HG03378 (cell line): ENCODE data around the gene CARM1.
"Not testable (repeated sequence)": the region's sequence is repeated elsewhere in the genome, so short reads cannot be mapped to it uniquely, and the experiment has no call there.

ENCODE experiments used
- ATAC-seq: cut with Tn5 transposase; IDR thresholded peaks from one replicate; pipeline ENCODE4 v1.9.1; 2021; ENCODE audit warnings: mild to moderate bottlenecking, moderate library complexity; ENCODE audit not compliant: unreplicated experiment

Gene CARM1

DNA sequence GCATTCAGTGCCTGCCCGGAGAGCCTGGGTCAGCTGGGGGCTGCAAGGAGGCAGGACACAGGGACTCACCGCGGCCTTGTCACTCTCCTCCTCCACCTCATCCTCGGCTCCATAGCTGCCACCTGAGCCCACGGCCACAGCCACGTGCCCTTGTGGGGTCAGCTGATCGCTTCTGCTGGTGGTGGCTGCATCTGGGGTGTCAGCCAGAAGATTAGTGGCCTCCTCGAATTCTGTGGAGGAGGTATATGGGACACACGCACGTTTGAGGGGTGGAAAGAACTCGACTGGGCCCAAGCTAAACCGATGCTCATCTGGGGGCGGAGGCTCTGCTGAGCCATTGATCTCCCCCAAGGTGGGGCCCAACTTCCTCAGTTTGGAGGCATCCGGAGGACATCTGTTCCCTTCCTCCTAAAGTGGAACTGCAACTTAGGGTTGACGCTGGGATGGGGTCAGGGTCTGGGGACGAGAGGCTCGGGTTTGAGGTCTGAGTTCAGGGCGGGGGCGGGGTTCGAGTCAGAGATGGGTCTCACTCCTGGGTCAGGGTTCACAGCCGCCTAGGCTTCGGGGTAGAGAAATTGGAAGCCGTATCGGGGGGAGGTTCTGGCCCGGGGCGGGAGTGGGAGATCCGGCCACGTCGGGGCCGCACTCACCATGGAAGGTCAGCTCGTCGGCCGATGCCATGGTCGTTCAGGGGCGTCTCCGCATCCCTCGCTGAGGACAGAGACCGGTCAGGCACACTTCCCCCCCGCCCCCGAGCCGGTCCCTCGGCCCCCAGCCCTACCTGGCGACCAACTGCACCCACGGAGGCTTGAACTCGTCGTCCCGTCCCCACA, 56.6 kb downstream of the CARM1 start:
- no peak for ATAC-seq

DNA sequence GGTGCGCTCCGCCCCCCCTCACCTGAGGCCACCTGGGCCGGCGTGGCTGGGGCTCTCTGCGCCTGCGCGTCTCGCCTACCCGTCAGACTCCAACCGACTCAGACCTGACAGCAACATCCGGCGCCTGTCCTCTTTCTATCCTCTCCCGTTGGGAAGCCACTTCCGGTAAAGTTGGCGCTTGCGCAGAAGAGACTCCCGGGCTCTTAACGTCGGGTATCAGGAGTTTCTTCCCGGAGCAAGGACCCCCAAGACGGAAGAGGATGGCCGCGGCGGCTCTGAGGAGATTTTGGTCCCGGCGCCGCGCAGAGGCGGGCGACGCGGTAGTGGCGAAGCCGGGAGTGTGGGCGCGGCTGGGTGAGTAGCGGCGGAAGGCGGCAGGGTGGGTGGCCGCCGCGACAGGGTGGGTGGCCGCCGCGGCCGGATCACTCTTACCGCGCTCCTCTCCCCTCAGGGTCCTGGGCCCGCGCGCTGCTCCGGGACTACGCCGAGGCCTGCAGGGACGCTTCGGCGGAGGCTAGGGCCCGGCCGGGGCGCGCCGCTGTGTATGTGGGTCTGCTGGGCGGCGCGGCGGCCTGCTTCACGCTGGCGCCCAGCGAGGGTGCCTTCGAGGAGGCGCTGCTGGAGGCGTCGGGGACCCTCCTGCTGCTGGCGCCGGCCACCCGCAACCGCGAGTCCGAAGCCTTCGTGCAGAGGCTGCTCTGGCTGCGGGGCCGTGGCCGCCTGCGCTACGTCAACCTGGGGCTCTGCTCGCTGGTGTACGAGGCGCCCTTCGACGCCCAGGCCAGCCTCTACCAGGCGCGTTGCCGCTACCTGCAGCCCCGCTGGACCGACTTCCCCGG, 57.4 kb downstream of the CARM1 start, which contains the start of the genes TIMM29 and YIPF2:
Gene TIMM29 (plus strand): TSS at position 249 of the 839 bp plus-strand sequence. CDS start 12 bp downstream, at position 261.
Gene YIPF2 (minus strand): TSS at position 77 of the 839 bp plus-strand sequence. CDS start 229 bp downstream, outside the sequence.
- peak; percentile 79 for ATAC-seq

GRCh38 chr19:10929402-10929794, 58.0 kb downstream of the CARM1 start:
- no peak for ATAC-seq

- ATAC-seq: no peak
Observed at GRCh38 chr19:10935371-10936059, 64.2 kb downstream of the CARM1 start.

DNA sequence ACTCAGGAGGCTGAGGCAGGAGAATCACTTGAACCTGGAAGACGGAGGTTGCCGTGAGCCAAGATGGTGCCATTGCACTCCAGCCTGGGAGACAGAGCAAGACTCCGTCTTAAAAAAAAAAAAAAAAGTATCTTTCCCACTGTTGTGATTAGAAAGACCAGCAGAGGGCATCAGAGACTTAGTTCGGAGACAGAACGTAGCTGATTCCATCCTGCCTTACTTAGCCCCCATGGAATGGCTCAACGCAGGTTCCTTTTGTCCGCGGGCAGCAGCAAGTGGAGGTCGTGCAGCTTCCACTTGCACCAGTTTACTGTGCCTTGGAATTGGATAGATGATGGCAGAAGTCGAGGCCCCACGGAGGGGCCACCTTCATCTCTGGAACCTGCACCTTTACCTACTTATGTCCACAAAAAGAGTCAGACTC, 65.3 kb downstream of the CARM1 start:
- no peak for ATAC-seq

GRCh38 chr19:10941649-10942048, 70.3 kb downstream of the CARM1 start:
- not testable (repeated sequence) for ATAC-seq

DNA sequence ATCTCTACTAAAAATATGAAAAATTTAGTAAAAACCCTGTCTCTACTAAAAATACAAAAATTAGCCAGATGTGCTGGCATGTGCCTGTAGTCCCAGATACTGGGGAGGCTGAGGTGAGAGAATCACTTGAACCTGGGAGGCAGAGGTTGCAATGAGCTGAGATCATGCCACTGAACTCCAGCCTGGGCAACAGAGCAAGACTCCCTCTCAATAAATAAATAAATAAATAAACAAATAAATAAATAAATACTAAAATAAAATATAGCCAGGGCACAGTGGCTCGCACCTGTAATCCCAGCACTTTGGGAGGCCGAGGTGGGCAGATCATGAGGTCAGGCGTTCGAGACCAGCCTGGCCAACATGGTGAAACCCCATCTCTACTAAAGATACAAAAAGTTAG, 72.1 kb downstream of the CARM1 start:
- not testable (repeated sequence) for ATAC-seq

DNA sequence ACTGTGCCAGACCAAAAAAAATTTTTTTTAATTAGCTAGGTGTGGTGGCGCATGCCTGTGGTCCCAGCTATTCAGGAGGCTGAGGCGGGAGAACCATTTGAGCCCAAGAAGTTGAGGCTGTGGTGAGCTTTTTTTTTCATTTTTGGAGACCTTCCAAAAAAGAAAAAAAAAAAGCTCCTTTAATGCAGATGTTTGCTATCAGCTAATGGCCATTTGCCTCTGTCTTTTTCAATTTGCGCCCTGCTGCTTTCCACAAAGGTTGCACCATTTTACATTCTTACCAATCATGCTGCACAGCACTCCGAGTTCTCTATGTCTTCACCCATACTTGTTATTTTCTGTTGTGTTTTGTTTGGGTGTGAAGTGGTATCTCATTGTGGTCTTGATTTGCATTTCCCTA, 73.9 kb downstream of the CARM1 start:
- ATAC-seq: no peak

DNA sequence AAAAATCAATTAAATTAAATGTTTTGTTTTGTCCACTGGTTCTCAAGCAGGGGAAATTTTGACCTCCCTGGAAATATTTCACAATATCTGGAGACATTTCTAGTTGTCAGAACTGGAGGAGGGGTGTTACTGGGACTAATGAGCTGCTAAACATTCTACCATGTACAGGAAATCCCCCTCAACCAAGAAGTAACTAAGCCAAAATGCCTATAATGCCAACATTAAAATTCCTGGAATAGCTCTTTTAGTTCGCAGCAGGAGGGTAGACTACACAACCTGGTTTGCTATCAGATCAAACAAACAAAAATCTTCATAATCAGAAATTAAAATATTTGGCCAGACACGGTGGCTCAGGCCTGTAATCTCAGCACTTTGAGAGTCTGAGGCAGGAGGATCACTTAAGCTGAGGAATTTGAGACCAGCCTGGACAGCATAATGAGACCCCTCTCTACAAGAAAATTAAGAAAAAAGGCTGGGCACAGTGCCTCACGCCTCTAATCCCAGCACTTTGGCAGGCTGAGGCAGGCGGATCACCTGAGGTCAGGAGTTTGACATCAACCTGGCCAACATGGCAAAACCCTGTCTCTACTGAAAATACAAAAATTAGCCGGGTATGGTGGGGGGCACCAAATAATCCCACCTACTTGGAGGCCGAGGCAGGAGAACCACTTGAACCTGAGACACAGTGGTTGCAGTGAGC, 75.8 kb downstream of the CARM1 start:
- no peak for ATAC-seq

DNA sequence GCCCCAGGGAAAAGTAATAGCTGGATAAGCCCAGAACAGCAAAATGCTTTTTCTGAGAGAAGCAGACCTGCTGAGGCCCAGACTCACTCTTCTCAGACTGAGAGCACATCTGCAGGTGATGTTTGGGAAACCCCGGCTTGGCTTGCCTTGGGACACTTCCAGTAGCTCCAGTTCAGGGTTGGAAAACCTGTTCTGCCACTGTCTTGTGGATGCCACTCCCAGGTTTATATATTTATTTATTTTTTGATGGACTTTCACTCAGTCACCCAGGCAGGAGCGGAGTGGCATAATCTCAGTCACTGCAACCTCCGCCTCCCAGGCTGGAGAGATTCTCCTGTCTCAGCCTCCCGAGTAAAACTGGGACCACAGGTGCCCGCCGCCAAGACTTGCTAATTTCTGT, 81.5 kb downstream of the CARM1 start:
- ATAC-seq: no peak

DNA sequence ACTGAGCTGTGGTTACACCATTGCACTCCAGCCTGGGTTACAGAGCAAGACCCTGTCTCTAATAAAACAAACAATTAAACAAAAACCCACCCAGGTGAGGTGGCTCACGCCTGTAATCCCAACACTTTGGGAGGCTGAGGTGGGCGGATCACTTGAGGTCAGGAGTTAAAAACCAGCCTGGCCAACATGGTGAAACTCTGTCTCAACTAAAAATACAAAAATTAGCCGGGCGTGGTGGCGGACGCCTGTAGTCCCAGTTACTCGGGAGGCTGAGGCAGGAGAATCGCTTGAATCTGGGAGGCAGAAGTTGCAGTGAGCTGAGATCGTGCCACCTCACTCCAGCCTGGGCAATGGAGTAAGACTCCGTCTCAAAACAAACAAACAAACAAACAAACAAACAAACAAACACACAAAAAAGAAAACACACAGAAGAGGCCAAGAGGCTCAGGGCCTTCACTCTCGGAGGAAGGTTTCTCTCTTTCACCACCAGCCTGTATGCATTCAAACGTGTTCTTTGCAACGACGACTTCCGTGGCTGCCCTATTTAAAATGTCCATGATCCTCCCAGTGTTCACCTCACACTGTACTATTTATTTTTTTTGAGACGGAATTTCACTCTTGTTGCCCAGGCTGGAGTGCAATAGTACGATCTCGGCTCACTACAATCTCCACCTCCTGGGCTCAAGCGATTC, 88.1 kb downstream of the CARM1 start:
- not testable (repeated sequence) for ATAC-seq

DNA sequence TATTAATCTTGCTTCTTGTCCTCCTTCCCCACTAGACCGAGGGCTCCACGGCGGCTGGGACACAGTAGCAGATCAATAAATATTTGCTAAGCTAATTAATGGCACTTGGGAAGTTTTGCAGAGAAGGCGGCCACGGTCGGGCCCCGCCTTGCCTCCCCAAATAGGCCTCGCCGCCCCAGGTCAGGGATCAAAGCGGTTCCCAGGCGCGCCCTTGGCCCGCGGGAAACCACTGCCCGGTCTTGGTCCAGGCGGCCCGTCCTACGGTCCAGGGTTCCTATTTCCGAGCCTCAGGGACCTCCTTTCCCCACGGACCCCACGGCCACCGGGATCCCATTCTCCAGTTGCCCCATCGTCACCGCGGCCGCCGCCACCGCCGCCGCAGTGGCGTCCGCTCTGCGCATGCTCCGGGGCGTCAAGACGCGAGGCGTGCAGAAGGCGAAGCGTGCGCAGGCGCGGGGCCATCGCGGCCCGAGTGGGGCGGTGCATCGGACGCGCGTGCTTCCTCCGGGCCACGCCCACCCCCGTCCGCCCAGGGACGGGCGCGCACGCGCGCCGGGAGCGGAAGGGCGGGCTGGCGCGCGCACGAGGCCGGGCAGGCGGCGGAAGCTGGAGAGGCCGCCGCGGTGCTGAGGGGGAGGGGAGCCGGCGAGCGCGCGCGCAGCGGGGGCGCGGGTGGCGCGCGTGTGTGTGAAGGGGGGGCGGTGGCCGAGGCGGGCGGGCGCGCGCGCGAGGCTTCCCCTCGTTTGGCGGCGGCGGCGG, 89.1 kb downstream of the CARM1 start, which contains the start of gene SMARCA4:
Gene SMARCA4 (plus strand): TSS at position 717 of the 759 bp plus-strand sequence. CDS start 23,122 bp downstream, outside the sequence.
- peak; percentile 52 for ATAC-seq

GRCh38 chr19:10961073-10961860, 89.9 kb downstream of the CARM1 start:
- no peak for ATAC-seq

GRCh38 chr19:10962863-10963262, 91.5 kb downstream of the CARM1 start:
- no peak for ATAC-seq

DNA sequence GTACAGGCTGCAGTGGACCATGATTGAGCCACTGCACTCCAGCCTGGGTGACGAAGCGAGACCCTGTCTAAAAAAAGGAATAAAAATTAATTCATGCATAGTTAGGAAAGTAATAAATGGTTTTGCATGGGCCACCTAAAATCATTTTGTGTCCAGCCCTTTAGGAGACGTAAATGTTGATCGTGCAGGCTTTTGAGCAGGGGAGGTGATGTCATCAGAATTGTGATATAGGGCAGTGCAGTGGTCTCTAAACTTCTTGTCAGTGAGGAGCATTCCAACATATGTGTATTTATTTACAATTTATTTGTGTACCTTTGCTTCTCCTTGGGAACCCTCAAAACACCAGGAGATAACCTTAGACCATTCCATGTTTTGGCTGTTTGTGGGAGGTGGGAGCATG, 92.5 kb downstream of the CARM1 start:
- no peak for ATAC-seq

DNA sequence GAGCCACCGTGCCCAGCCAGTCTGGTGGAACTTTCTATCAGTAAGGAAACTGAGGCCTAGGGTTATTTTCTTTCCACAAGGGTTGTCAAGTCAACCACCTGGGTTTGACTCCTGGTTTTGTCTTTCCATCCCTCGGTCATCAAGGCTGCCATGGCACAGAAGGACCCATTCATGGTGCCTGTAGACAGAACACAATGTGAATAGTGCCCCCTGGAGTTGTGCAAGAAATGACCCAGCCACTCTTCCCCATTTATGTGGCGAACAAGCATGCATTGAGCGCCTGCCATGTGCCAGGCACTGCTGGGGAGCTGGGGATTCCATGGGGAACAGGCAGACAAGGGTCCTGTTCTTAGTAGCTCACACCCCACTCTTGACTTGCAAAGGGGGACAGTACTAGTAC, 93.5 kb downstream of the CARM1 start:
- no peak for ATAC-seq

GRCh38 chr19:10965398-10965797, 94.0 kb downstream of the CARM1 start:
- no peak for ATAC-seq

DNA sequence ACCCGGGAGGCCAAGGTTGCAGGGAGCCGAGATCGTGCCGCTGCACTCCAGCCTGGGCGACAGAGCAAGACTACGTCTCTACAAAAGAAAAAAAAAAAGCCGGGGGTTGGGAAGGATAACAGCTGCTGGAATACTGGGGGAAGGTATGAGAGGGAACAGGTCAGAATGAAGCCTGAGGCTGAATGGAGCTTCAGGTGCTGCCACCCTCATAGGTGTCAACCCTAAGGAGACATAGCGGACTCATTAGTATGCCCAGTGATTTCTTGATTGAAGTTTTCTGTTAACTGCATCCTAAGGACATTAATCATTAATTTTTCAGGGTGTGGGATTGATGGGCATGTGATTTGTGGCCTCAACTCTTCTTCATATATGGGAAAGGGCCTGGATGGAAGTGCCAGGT, 95.5 kb downstream of the CARM1 start:
- no peak for ATAC-seq
